OCI-M2 (cell line): ENCODE results near the gene WASF2.
"Not testable (repeated sequence)": the region's sequence is repeated elsewhere in the genome, so short reads cannot be mapped to it uniquely, and the experiment has no call there.

Experiments used
- DNase-seq: peaks from one replicate; lab custom pipeline; 2025; ENCODE audit not compliant: unreplicated experiment; lab: John Stamatoyannopoulos, UW

The WASF2 gene

GRCh38 chr1:27463916-27464315, 26.1 kb downstream of the WASF2 start:
- not testable (repeated sequence) for DNase-seq

- not testable (repeated sequence) for DNase-seq
Observed at GRCh38 chr1:27458521-27458920, 31.4 kb downstream of the WASF2 start.

- no peak for DNase-seq
Observed at GRCh38 chr1:27455139-27455811, 34.7 kb downstream of the WASF2 start.

GRCh38 chr1:27454610-27455009, 35.4 kb downstream of the WASF2 start:
- no peak for DNase-seq

- no peak for DNase-seq
Observed at GRCh38 chr1:27451343-27451742, 38.6 kb downstream of the WASF2 start.

- no peak for DNase-seq
Observed at GRCh38 chr1:27448982-27449381, 41.0 kb downstream of the WASF2 start.

- no peak for DNase-seq
Observed at GRCh38 chr1:27447883-27448282, 42.1 kb downstream of the WASF2 start.

GRCh38 chr1:27447399-27447798, 42.6 kb downstream of the WASF2 start:
- no peak for DNase-seq

- DNase-seq, result no peak
Observed at GRCh38 chr1:27446496-27447020, 43.4 kb downstream of the WASF2 start.

- DNase-seq, result no peak
Observed at GRCh38 chr1:27445177-27445936, 44.6 kb downstream of the WASF2 start.

- DNase-seq, result no peak
Observed at GRCh38 chr1:27444632-27445031, 45.3 kb downstream of the WASF2 start.

- DNase-seq, result no peak
Observed at GRCh38 chr1:27439150-27439549, 50.8 kb downstream of the WASF2 start.

- DNase-seq, result no peak
Observed at GRCh38 chr1:27438621-27439061, 51.3 kb downstream of the WASF2 start.

GRCh38 chr1:27436204-27437159, 53.5 kb downstream of the WASF2 start:
- DNase-seq, result no peak

- DNase-seq, result no peak
Observed at GRCh38 chr1:27435566-27436203, 54.3 kb downstream of the WASF2 start.

- no peak for DNase-seq
Observed at GRCh38 chr1:27433706-27434105, 56.3 kb downstream of the WASF2 start.

- not testable (repeated sequence) for DNase-seq
Observed at GRCh38 chr1:27432725-27433124, 57.2 kb downstream of the WASF2 start.

- DNase-seq, result no peak
Observed at GRCh38 chr1:27431601-27431940, 58.4 kb downstream of the WASF2 start.

GRCh38 chr1:27430903-27431600, 58.9 kb downstream of the WASF2 start:
- no peak for DNase-seq

GRCh38 chr1:27429029-27429425, 60.9 kb downstream of the WASF2 start:
- no peak for DNase-seq
